ENCODE results near the gene UFSP2.
"Not testable (repeated sequence)": the region's sequence is repeated elsewhere in the genome, so short reads cannot be mapped to it uniquely, and the experiment has no call there.

UFSP2 gene

DNA sequence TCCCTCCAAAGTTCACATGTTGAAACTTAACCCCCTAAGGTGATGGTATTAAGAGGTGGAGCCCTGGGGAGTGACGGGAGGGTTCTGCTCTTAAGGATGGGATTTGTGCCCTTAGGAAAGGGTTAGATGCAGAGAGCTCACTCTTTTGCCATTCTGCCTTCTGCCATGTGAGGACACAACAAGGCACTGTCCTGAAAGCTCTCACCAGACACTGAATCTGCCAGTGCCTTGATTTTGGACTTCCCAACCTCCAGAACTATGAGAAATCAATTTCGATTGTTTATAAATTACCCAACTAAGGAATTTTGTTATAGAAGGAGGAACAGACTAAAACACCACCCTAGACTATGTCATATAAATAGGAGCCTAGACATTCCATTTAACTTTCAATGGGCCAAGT lies 41.7 kb downstream of the UFSP2 start:
- DNase-seq (ENCODE audit: low read depth): no peak

DNA sequence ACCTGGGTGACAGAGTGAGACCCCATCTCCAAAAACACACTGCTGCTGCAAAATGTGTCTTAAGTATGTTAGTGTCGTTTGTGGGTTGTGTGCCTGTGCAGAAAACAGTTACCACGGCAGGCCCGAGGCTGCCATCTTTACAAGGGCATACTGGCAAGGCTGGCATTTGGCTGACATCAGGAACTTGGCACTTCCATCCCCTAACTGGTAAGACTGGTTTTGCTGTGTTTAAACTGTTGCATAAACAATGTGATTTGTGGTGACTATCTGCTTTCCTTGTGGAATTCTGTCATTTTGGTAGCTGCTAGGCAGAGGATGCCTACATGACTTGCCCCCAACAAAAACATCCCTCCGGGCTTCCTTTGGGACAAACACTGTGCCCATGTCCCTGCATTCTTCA lies 42.3 kb downstream of the UFSP2 start:
- DNase-seq (ENCODE audit: low read depth): no peak

DNA sequence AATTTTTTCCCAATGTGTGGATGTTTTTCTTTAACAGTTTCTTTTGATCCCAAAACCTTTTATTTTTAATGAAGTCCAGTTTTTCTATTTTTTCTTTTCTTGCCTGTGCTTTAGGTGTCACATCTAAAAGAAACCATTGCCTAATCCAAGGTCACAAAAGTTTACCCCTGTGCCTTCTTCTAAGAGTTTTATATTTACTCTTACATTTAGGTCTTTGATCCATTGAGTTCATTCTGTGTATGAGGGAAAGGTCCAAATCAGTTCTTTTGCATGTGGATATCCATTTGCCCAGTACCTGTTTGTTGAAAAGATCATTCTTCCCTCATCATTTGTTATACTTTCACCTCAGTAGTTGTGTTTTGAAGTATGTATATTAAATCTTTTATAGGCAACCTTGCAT lies 43.0 kb downstream of the UFSP2 start:
- DNase-seq (ENCODE audit: low read depth): no peak

GRCh38 chr4:185381288-185382196 lies 44.2 kb downstream of the UFSP2 start:
- DNase-seq (ENCODE audit: low read depth): no peak

DNA sequence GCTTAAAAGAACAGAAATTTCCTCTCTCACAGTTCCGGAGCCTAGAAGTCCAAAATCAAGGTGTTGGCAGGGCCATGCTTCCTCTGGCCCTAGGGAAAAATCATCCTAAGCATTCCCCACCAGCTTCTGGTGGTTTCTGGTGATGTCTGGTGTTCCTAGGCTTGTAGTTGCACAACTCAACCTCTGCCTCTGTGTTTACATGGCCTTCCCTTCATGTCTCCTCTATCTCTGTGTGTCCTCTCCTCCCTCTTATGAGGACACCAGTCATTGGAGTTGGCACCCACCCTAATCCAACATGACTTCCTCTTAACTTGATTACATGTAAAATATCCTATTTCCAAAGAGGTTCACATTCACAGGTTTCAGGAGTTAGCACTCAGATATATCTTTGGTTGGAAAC lies 45.4 kb downstream of the UFSP2 start:
- DNase-seq (ENCODE audit: low read depth): no peak

DNA sequence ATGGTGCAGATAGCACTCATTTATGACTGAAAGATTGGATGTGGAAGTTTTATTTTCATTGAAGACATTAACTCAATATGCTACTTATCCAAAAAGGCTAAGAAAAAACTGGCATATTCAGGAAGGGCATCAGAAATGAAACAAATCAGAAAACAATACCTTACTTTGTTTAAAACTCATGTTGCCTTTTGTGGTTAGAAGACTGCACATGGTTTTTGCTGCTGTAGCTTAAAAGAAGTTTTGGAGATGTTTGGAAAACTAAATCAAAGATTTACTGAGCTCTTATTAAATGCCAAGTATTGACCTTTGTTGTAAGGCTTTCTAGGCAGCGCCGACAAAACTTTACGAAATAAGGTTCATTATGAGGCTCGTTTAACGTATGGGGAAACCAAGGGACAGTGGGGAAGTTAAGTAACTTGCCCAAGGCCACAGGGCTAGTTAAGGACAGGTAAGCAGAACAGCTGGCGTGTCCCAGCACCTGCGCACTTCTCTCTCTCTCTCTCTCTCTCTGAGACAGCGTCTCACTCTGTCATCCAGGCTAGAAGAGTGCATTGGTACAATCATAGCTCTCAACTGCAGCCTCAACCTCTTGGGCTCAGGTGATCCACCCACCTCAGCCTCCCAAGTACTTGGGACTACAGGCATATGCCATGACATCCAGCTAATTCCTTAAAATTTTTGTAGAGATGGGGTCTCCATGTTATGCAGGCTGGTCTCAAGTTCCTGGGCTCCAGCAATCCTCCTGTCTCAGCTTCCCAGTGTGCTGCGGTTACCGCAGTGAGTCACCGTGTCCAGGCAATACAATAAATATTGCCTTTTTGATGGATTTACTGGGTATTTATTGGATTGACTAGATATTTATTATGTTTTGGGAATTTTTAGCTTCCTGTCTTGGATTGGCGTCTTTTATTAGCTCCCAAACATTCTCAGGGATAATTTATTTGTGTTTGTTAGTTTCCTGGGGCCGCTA lies 46.2 kb downstream of the UFSP2 start:
- no peak for DNase-seq (ENCODE audit: low read depth)

DNA sequence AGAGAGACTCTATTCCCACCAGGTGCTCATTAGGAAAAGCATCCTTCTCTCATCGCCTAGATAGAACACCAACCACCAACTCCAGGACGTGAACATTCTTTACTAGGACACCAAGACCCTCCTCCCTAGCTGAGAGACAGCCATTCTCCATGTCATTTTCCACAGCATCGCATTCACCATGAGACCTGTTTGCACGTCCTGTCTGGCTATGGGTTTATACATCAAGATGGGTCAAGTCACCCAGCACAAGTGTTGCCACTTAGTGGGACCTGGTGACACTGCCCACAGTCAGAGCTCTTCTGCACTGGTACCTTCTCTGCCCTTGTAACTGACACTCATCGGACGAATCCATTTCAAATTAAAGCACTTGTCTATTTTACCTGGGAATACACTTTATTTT lies 47.5 kb downstream of the UFSP2 start:
- DNase-seq (ENCODE audit: low read depth): no peak

DNA sequence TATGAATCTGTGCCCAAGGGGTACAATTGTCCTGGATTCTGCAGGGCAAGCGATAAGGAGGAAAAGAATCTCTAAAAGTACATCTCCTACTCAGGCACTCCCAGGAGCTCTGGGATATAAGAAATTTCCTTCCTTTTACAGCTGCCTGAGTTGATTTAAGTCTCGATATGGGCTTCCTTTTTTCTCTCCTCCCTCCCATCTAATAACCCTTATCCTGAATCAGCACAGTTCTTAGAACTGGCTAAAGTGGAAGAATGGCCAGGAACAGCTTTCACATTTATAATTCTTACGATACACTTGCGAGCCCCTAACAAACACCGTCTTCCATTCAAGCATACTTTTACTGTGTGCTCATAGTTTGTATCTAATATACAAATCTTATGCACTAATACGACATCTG lies 51.2 kb downstream of the UFSP2 start:
- no peak for DNase-seq (ENCODE audit: low read depth)

- no peak for DNase-seq (ENCODE audit: low read depth)
These were observed 51.7 kb downstream of the UFSP2 start for GRCh38 chr4:185374027-185374426.

GRCh38 chr4:185371702-185372101 lies 54.1 kb downstream of the UFSP2 start:
- DNase-seq (ENCODE audit: low read depth): no peak

GRCh38 chr4:185370268-185370949 lies 55.4 kb downstream of the UFSP2 start:
- DNase-seq (ENCODE audit: low read depth): no peak

DNA sequence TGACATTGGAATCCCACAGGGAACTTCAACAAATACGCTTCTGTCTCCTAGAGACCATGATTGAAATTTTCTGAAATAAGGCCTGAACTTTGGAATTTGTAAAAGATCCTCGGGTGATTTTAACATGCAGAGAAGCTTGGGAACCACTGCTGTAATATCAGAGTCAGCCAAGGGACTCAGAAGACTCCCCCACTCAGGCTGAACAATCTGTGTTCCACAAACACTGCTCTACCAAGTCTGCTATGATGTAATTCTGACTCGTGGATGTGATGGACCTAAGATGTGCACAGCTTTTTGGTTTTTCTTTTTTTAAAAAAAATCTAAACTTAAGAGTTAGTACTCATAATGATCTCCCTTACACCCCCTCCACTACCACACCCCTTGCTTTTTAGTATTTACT lies 56.0 kb downstream of the UFSP2 start:
- DNase-seq (ENCODE audit: low read depth): no peak

DNA sequence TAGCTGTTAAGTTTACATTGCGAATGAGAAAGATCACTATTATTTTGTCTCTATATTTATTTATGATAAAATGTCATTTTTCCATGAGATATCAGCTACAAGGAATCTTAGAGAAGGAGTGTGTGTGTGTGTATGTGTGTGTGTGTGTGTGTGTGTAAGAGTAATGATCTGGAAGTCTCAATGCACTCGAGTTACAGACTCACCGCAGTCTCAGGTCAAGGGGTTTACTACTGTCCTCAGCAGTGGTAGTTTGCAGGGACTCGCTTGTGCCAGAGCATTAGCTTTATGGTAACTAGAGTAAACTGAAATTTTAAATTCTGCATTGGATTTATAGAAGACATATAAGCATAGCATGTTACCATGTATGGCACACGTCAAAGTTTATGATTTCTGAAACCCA lies 60.9 kb downstream of the UFSP2 start:
- no peak for DNase-seq (ENCODE audit: low read depth)

DNA sequence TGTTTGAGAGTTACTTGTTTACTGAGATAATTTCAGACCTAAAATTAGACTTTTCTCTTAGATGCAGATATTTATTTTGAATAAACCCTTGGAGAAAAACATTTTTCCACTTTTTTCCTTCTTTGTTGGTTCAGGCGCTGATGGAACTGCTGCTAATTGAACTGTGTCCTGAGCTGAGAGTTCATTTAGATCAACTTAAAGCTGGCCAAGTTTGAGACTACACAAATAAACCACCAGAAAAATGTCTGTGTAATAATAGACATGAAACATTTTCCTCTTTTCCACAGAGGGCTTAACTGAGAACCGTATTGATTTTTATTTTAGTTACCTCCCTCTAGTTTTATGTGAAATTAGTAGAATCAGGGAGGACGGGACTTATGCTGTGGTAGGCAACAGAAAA lies 62.5 kb downstream of the UFSP2 start:
- DNase-seq (ENCODE audit: low read depth): no peak

DNA sequence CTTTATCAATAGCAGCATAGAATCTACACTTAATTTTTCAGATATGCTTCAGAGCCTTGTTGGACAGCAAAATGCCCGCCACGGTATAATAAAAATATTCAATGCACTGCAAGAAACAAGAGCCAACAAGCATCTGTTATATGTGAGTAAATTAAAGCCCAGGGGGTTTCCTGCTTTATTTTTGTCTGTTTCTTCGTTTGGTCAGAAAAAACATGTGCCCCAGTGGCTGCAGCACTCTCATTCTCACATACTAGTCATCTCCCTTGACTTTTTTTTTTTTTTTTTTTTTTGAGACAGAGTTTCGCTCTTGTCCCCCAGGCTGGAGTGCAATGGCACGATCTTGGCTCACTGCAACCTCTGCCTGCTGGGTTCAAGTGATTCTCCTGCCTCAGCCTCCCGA lies 63.2 kb downstream of the UFSP2 start:
- DNase-seq (ENCODE audit: low read depth): not testable (repeated sequence)

DNA sequence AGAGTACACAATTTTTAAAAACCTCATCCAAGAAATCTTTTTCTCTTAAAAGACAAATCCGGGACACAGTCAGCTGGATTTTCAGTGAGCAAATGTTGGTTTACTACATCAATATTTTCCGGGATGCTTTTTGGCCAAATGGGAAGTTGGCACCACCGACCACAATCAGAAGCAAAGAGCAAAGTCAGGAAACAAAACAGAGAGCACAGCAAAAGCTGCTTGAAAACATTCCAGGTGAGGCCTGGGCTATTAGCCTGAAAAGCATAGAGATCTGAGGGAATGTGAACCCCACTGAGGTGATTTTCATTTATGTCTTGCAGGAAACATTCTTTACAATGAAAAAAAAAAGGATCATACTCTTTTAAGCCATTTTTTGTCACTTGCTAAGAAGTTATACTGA lies 63.9 kb downstream of the UFSP2 start:
- DNase-seq (ENCODE audit: low read depth): no peak

GRCh38 chr4:185359767-185360446 lies 65.9 kb downstream of the UFSP2 start:
- no peak for DNase-seq (ENCODE audit: low read depth)

DNA sequence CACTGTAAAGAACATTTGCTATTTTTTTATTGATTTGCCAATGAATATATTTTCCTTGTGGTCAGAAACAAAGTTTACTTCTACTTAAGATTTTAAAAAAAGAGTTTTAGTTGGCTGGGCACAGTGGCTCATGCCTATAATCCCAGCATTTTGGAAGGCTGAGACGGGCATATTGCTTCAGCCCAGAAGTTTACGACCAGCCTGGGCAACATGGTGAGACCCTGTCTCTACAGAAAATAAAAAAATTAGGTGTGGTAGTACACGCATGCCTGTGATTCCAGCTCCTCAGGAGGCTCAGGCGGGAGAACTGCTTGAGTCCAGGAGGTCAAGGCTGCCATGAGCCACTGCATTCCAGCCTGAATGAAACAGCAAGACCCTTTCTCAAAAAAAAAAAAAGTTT lies 66.8 kb downstream of the UFSP2 start:
- DNase-seq (ENCODE audit: low read depth): no peak

DNA sequence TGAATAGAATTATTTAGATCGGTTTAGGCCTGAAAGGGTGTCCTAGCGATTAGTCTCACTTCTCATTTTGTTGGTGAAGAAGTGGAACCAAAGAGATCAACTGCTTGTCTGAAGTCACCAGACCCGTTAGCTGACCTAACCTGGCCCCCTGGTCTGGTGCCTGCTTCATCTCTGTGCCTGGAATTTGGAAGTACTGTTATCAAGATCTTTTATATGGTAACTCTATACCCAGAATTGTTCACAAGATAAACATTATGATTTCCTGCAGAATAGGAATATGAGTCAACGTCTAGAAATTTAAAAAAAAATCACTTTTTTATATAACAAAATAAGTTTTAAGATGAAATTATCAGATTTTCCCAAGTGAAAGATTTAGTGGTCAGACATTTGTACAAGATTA lies 67.2 kb downstream of the UFSP2 start:
- DNase-seq (ENCODE audit: low read depth): no peak

GRCh38 chr4:185357733-185358440 lies 67.9 kb downstream of the UFSP2 start:
- DNase-seq (ENCODE audit: low read depth): no peak

DNA sequence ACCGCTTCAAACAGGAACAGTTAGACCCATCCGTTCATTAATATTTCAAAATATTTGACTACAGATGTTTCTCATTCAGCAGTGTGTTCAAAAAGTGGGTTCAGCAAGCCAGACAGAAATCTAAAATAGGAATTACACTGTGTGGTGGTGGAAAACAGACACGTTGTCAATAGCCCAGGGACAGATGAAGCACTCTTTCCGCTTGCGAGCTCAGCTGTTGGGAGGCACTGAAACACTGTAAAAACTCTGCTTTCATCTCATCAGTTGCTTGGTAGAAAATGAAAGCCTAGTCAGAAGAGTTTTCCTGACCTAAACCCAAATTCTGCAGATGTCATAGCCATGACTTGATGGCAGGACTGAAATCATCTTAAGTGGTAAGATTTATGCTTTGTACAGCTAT lies 68.6 kb downstream of the UFSP2 start:
- no peak for DNase-seq (ENCODE audit: low read depth)
